IMR-90 (cell line): Measurements from ENCODE around the gene CCDC71. TPM values are rescaled to one million over a fixed set of nuclear protein-coding genes. Genes with fewer than 3 reads are reported as not detected.

Experiments
- ATAC-seq: fragments of 200-7000 bp; cut with Tn5 transposase; 2 replicates; pipeline ENCODE4 v1.9.1; 2020; ENCODE audit warnings: low read depth, mild to moderate bottlenecking, moderate library complexity
- BruUV-seq: library from RNA; stranded (reverse); fragments of 400-500 nt; replicated peaks from 2 replicates; lab custom pipeline; 2021; lab: Mats Ljungman, UMichigan
- CTCF ChIA-PET: fragments of 300-600 bp; formaldehyde crosslinking; extraction: SDS; loops from one replicate; lab custom pipeline; 2021; ENCODE audit warnings: antibody characterized with exemption; lab: Yijun Ruan, JAX
- POLR2A ChIA-PET: fragments of 300-600 bp; sonication (Branson Sonifier 250); formaldehyde crosslinking; loops from one replicate; lab custom pipeline; 2022; ENCODE audit warnings: antibody characterized with exemption; ENCODE audit not compliant: unreplicated experiment; lab: Charles Lee
- DNase-seq: peaks from one replicate; pipeline ENCODE4 v3.0.0; 2013
- H2AFZ ChIP-seq: replicated peaks from 2 replicates; pipeline ENCODE3; 2013; ENCODE audit warnings: low read length, mild to moderate bottlenecking; ENCODE audit not compliant: poor library complexity
- H2AK5ac ChIP-seq: 2 replicates; pipeline ENCODE4 v1.6.1; 2013; ENCODE audit warnings: low read depth, low read length, inconsistent platforms
- H2AK9ac ChIP-seq: replicated peaks from 2 replicates; pipeline ENCODE3; 2013; ENCODE audit warnings: mild to moderate bottlenecking, low read depth, low read length, moderate library complexity; ENCODE audit not compliant: poor library complexity
- H2BK120ac ChIP-seq: 2 replicates; pipeline ENCODE4 v1.6.1; 2013; ENCODE audit warnings: low read depth, low read length, inconsistent platforms
- H2BK15ac ChIP-seq: 3 replicates; pipeline ENCODE4 v1.6.1; 2013; ENCODE audit warnings: low read depth, low read length, inconsistent platforms
- H2BK20ac ChIP-seq: 2 replicates; pipeline ENCODE4 v1.6.1; 2013; ENCODE audit warnings: low read depth, mild to moderate bottlenecking, inconsistent platforms, low read length, moderate library complexity
- H2BK5ac ChIP-seq: 2 replicates; pipeline ENCODE4 v1.6.1; 2013; ENCODE audit warnings: mild to moderate bottlenecking, low read depth, low read length, inconsistent platforms; ENCODE audit not compliant: poor library complexity, severe bottlenecking
- H3K14ac ChIP-seq: replicated peaks from 2 replicates; pipeline ENCODE4 v1.6.1; 2013; ENCODE audit warnings: low read depth, low read length, inconsistent platforms
- H3K18ac ChIP-seq: 2 replicates; pipeline ENCODE4 v1.6.1; 2013; ENCODE audit warnings: low read depth, low read length, control low read depth
- H3K23ac ChIP-seq: 2 replicates; pipeline ENCODE4 v1.6.1; 2013; ENCODE audit warnings: low read depth, low read length, inconsistent platforms
- H3K27ac ChIP-seq: 2 replicates; pipeline ENCODE4 v1.5.1; 2013; ENCODE audit warnings: mild to moderate bottlenecking, control low read depth, low read length; ENCODE audit not compliant: insufficient read depth
- H3K27me3 ChIP-seq: 2 replicates; pipeline ENCODE4 v1.6.1; 2013; ENCODE audit warnings: low read length; ENCODE audit not compliant: control insufficient read depth, insufficient read depth
- H3K36me3 ChIP-seq: 2 replicates; pipeline ENCODE4 v1.6.1; 2013; ENCODE audit warnings: low read length, mixed read lengths; ENCODE audit not compliant: control insufficient read depth, insufficient read depth
- H3K4ac ChIP-seq: 2 replicates; pipeline ENCODE4 v1.6.1; 2013; ENCODE audit warnings: low read depth, low read length, inconsistent platforms
- H3K4me1 ChIP-seq: 2 replicates; pipeline ENCODE4 v1.6.1; 2013; ENCODE audit warnings: low read length, mixed read lengths; ENCODE audit not compliant: control insufficient read depth, insufficient read depth
- H3K4me2 ChIP-seq: 2 replicates; pipeline ENCODE4 v1.6.1; 2013; ENCODE audit warnings: low read depth, mild to moderate bottlenecking, control low read depth, low read length, moderate library complexity
- H3K4me3 ChIP-seq: 2 replicates; pipeline ENCODE4 v1.5.1; 2013; ENCODE audit warnings: low read depth, mild to moderate bottlenecking, control low read depth, low read length, moderate library complexity; ENCODE audit not compliant: insufficient read depth
- H3K56ac ChIP-seq: 2 replicates; pipeline ENCODE4 v1.6.1; 2013; ENCODE audit warnings: low read length, inconsistent platforms; ENCODE audit not compliant: insufficient read depth; ENCODE audit errors: extremely low read depth
- H3K79me1 ChIP-seq, 2 experiments: 2 replicates each; pipeline ENCODE4 v1.6.1; 2013; ENCODE audit warnings: low read length in 2 of 2, inconsistent platforms in 1 of 2, low read depth in 1 of 2
- H3K9ac ChIP-seq: 2 replicates; pipeline ENCODE4 v1.6.1; 2013; ENCODE audit warnings: low read depth, low read length, control low read depth
- H3K9me1 ChIP-seq: 2 replicates; pipeline ENCODE4 v1.6.1; 2013; ENCODE audit warnings: low read length, inconsistent platforms; ENCODE audit not compliant: insufficient read depth
- H3K9me3 ChIP-seq: 2 replicates; pipeline ENCODE4 v1.6.1; 2013; ENCODE audit warnings: low read length; ENCODE audit not compliant: control insufficient read depth, insufficient read depth
- H4K20me1 ChIP-seq: 2 replicates; pipeline ENCODE4 v1.6.1; 2013; ENCODE audit warnings: low read length, inconsistent platforms; ENCODE audit not compliant: insufficient read depth
- H4K5ac ChIP-seq: 2 replicates; pipeline ENCODE4 v1.6.1; 2013; ENCODE audit warnings: mild to moderate bottlenecking, low read depth, low read length, control low read depth
- H4K8ac ChIP-seq, 2 experiments: 2 replicates each; pipeline ENCODE4 v1.6.1; 2013; ENCODE audit warnings: low read depth in 2 of 2, low read length in 2 of 2, control low read depth in 1 of 2, inconsistent platforms in 1 of 2
- H4K91ac ChIP-seq: 2 replicates; pipeline ENCODE4 v1.6.1; 2013; ENCODE audit warnings: low read depth, low read length, inconsistent platforms; ENCODE audit not compliant: insufficient read depth
- BHLHE40 ChIP-seq: fragments of 150-350 bp; IDR thresholded peaks from 2 replicates; pipeline ENCODE4 v1.6.1; 2016; ENCODE audit warnings: mild to moderate bottlenecking, low read depth, low read length
- CHD1 ChIP-seq: IDR thresholded peaks from 2 replicates; pipeline ENCODE4 v1.6.1; 2012; ENCODE audit warnings: low read depth, low read length, improper control_type of control experiment
- MAFK ChIP-seq: IDR thresholded peaks from 2 replicates; pipeline ENCODE4 v1.6.1; 2012; ENCODE audit warnings: low read depth, low read length, improper control_type of control experiment
- MAZ ChIP-seq: IDR thresholded peaks from 2 replicates; pipeline ENCODE4 v1.6.1; 2012; ENCODE audit warnings: low read depth, mild to moderate bottlenecking, low read length, improper control_type of control experiment, moderate library complexity, borderline replicate concordance
- NFE2L2 ChIP-seq: fragments of 150-350 bp; IDR thresholded peaks from 2 replicates; pipeline ENCODE4 v1.6.1; 2016; ENCODE audit warnings: low read depth, mild to moderate bottlenecking, low read length
- POLR2A ChIP-seq: IDR thresholded peaks from 2 replicates; pipeline ENCODE4 v1.6.1; 2012; ENCODE audit warnings: mild to moderate bottlenecking, low read depth, low read length
- RAD21 ChIP-seq: IDR thresholded peaks from 2 replicates; pipeline ENCODE4 v1.6.1; 2012; ENCODE audit warnings: low read length, improper control_type of control experiment
- RCOR1 ChIP-seq: IDR thresholded peaks from 2 replicates; pipeline ENCODE4 v1.6.1; 2012; ENCODE audit warnings: mild to moderate bottlenecking, low read length, improper control_type of control experiment; ENCODE audit not compliant: insufficient replicate concordance
- RFX5 ChIP-seq: IDR thresholded peaks from 2 replicates; pipeline ENCODE4 v1.8.0; 2012; ENCODE audit warnings: low read depth, mild to moderate bottlenecking, low read length, moderate library complexity
- SMC3 ChIP-seq: fragments of 150-350 bp; IDR thresholded peaks from 2 replicates; pipeline ENCODE4 v1.6.1; 2016; ENCODE audit warnings: low read depth, mild to moderate bottlenecking, antibody characterized with exemption, low read length, moderate library complexity
- USF2 ChIP-seq: fragments of 150-350 bp; IDR thresholded peaks from 2 replicates; pipeline ENCODE4 v1.6.1; 2017; ENCODE audit warnings: mild to moderate bottlenecking, antibody characterized with exemption, low read length, low read depth
- WGBS, 2 experiments: methylation state at CpG; one replicate each; pipeline versions ENCODE4 v1.1.5 to v1.1.7; 2013; ENCODE audit warnings: missing lambda C conversion rate in 2 of 2; ENCODE audit not compliant: insufficient read length in 1 of 2; ENCODE audit errors: extremely low coverage in 2 of 2; 5-methylcytosine and 5-hydroxymethylcytosine counted together
- dilution Hi-C: fragments of 300-500 bp; cut with HindIII; formaldehyde crosslinking; loops from one replicate; pipeline ENCODE4 v1.14.3; 2018; ENCODE audit warnings: low sequenced_read_pairs; ENCODE audit not compliant: unreplicated experiment
- in situ Hi-C: fragments of 300-500 bp; cut with MboI; formaldehyde crosslinking; loops from 3 replicates; pipeline ENCODE4 v1.14.3; 2019; ENCODE audit warnings: low sequenced_read_pairs, inconsistent platforms, mixed read lengths
- intact Hi-C: fragments of 100-400 bp; cut with micrococcal nuclease; formaldehyde crosslinking; loops from 2 replicates; pipeline ENCODE4 v1.10.0; 2022
- polyA plus RNA-seq, 3 experiments: library from polyadenylated mRNA; depleted of rRNA; stranded (reverse); fragments of >200 nt; gene quantifications; 2 replicates each; pipeline ENCODE4 v1.2.3, GENCODE V29; 2012; ENCODE audit warnings: low replicate concordance in 1 of 3
- total RNA-seq: library from RNA; depleted of rRNA; stranded (reverse); fragments of >200 nt; gene quantifications from 2 replicates; pipeline ENCODE4 v1.2.3, GENCODE V29; 2012

Gene CCDC71
- total and polyA plus RNA-seq, 2 of the 4 experiments (the other 2 are of a cell fraction), result 29.4 to 35.9 TPM

GRCh38 chr3:49132073-49132436 lies 34.1 kb downstream of the CCDC71 start:
- BruUV-seq, result no TSS peak
- POLR2A ChIA-PET, result interaction anchor here (0.5 to 1.2 kb wide), 3 partner anchors 11 to 230 kb away, joined by 3 to 7 read pairs (median 3); partner anchors contain the start of gene USP19
- DNase-seq, result no peak
- Histone ChIP-seq H3K9me1 (peaks cover 37% of the 10 kb centered on the region), H3K4me2 (peak overlapping the region; percentile 66), H2AK9ac (peak overlapping the region; percentile 99), H2BK120ac (0 out of 2 replicates have a peak overlapping the region, but pooled peaks have one; percentile 24), H4K91ac (peak overlapping the region; percentile 94), H2BK5ac (peak overlapping the region; percentile 82), H3K36me3 (peaks cover 39% of the 10 kb centered on the region), H2AFZ (peak overlapping the region; percentile 97), H3K23ac (peak overlapping the region; percentile 81), H3K9ac (peak overlapping the region; percentile 96), H4K5ac (peak overlapping the region; percentile 56), H3K27ac (peak overlapping the region; percentile 96), H2BK20ac (no peak overlapping the region), H3K14ac (peak overlapping the region; percentile 98), H3K18ac (no peak overlapping the region; the same call in 1 of the 2 replicates), H4K8ac (peak overlapping the region; percentile 83 to 97), H3K27me3 (no peaks in the 10 kb centered on the region), H2BK15ac (no peak overlapping the region; the same call in 2 of the 3 replicates), H3K4me3 (peak overlapping the region; percentile 68), H3K9me3 (no peaks in the 10 kb centered on the region), H4K20me1 (peaks cover 12% of the 10 kb centered on the region), H2AK5ac (peak overlapping the region; percentile 96), H3K56ac (peak overlapping the region; percentile 94; the same call in 1 of the 2 replicates), H3K79me1 (peaks cover 18 to 63% of the 10 kb centered on the region in 2 experiments), H3K4me1 (peaks cover 9% of the 10 kb centered on the region), H3K4ac (peak overlapping the region; percentile 97)
- intact Hi-C loops (loop anchor here (2.0 kb wide), 1 partner anchor 145 kb away; the partner anchor contains the start of gene C3orf62), in situ Hi-C loops (no loop called here), dilution Hi-C loops (no loop called here)
- TF ChIP-seq RFX5 (no peak), SMC3 (no peak), MAZ (no peak), BHLHE40 (no peak), RCOR1 (no peak), MAFK (no peak), RAD21 (no peak), NFE2L2 (no peak), POLR2A (no peak), CHD1 (no peak), USF2 (no peak)
- CTCF ChIA-PET, result no interaction called here
- ATAC-seq, result no peak
- no CpG with 5 or more reads among the region's 9 CpGs for WGBS, 2 experiments
